Osteoblast (primary cell): ENCODE measurements around the gene LCT. TPM values are rescaled to one million over a fixed set of nuclear protein-coding genes. Genes with fewer than 3 reads are reported as not detected.

ENCODE experiments used
- DNase-seq: peaks from one replicate; pipeline ENCODE4 v3.0.0; 2011; ENCODE audit warnings: low spot score, mixed read lengths; ENCODE audit not compliant: insufficient read length; ENCODE audit errors: missing footprints
- H2AFZ ChIP-seq: 2 replicates; pipeline ENCODE4 v1.6.0; 2011; ENCODE audit warnings: mild to moderate bottlenecking, low read length
- H3K27ac ChIP-seq: 2 replicates; pipeline ENCODE4 v1.5.1; 2011; ENCODE audit warnings: mild to moderate bottlenecking, low read depth, low read length, moderate library complexity
- H3K27me3 ChIP-seq: 2 replicates; pipeline ENCODE4 v1.6.0; 2012; ENCODE audit warnings: mild to moderate bottlenecking, control low read depth, inconsistent platforms, low read length, moderate library complexity; ENCODE audit not compliant: insufficient read depth
- H3K36me3 ChIP-seq: 2 replicates; pipeline ENCODE4 v1.5.1; 2011; ENCODE audit warnings: mild to moderate bottlenecking, low read length, control low read depth, moderate library complexity; ENCODE audit not compliant: insufficient read depth
- H3K4me1 ChIP-seq: 2 replicates; pipeline ENCODE4 v1.5.1; 2011; ENCODE audit warnings: mild to moderate bottlenecking, low read length, control low read depth, moderate library complexity; ENCODE audit not compliant: insufficient read depth
- H3K4me2 ChIP-seq: 2 replicates; pipeline ENCODE4 v1.6.0; 2011; ENCODE audit warnings: mild to moderate bottlenecking, low read length; ENCODE audit not compliant: insufficient read depth
- H3K4me3 ChIP-seq: fragments of 200-600 bp; sonication (generic); 3 replicates; pipeline ENCODE4 v1.5.1; 2012; ENCODE audit warnings: mild to moderate bottlenecking, low read length, inconsistent platforms; ENCODE audit not compliant: insufficient read depth
- H3K79me2 ChIP-seq: 2 replicates; pipeline ENCODE4 v1.6.0; 2012; ENCODE audit warnings: mild to moderate bottlenecking, low read length, control low read depth, inconsistent platforms; ENCODE audit not compliant: insufficient read depth
- H3K9me3 ChIP-seq: 2 replicates; pipeline ENCODE4 v1.5.1; 2011; ENCODE audit warnings: low read depth, low read length, control low read depth
- H4K20me1 ChIP-seq: 2 replicates; pipeline ENCODE4 v1.6.0; 2012; ENCODE audit warnings: mild to moderate bottlenecking, low read length, control low read depth; ENCODE audit not compliant: insufficient read depth
- total RNA-seq: library from RNA; depleted of rRNA; stranded (reverse); fragments of >200 nt; gene quantifications from 2 replicates; pipeline ENCODE4 v1.2.3, GENCODE V29; 2012
- TF ChIP-seq, protein P1 (sequence below): IDR thresholded peaks from 2 replicates; pipeline ENCODE4 v1.5.1; 2011; ENCODE audit warnings: mild to moderate bottlenecking, low read depth, low read length, moderate library complexity; ENCODE audit errors: extremely low read depth

Gene LCT
- total RNA-seq, 1 donor = under 0.01 TPM

DNA sequence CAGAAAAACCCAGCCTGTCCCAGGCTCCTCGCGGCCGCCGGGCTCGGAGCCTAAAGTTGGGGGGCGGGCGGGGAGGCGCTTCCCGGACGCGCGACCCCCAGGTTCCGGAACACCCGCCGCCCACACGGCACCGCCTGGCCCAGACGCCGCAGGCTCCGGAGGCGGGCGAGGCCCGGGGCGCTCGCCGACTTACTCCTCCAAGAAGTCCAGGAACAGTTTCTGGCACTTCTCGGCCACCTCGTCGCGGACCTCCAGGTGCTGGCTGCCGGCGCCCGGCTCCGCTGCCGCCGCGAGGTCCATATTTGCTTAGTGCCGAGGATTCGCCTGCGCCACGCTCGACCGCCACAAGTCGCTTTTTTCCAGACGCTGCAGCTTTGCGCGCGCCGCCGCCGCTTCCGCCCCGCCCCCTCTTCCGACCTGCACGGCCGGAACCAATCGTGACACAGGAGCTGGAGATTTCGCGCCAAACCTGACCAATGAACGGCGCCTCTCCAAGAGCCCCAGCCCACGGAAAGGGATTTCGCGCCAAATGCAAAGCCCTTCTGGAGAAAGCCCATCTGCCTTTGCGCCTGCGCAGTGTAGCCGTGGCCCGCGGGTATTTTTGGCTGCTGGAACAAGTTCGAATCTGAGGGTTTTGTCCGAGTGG lies 39.2 kb upstream of the LCT start, which contains the start of gene MCM6:
TSS of gene MCM6 (minus strand) at position 378 of the 646 bp plus-strand sequence. CDS start at position 300, 78 bp downstream.
- Histone ChIP-seq H2AFZ (peak within 1 kb of the TSS; percentile 88), H3K4me1 (peaks cover 23% of the 10 kb centered on the region), H3K79me2 (peaks cover 35% of the 10 kb centered on the region), H3K4me2 (peak within 1 kb of the TSS; percentile 98), H3K4me3 (peak within 1 kb of the TSS; percentile 88), H3K27me3 (no peaks in the 10 kb centered on the region), H4K20me1 (no peaks in the 10 kb centered on the region), H3K27ac (peak within 1 kb of the TSS; percentile 90), H3K9me3 (no peaks in the 10 kb centered on the region), H3K36me3 (peaks cover 5% of the 10 kb centered on the region)
- TF ChIP-seq, protein P1, sequence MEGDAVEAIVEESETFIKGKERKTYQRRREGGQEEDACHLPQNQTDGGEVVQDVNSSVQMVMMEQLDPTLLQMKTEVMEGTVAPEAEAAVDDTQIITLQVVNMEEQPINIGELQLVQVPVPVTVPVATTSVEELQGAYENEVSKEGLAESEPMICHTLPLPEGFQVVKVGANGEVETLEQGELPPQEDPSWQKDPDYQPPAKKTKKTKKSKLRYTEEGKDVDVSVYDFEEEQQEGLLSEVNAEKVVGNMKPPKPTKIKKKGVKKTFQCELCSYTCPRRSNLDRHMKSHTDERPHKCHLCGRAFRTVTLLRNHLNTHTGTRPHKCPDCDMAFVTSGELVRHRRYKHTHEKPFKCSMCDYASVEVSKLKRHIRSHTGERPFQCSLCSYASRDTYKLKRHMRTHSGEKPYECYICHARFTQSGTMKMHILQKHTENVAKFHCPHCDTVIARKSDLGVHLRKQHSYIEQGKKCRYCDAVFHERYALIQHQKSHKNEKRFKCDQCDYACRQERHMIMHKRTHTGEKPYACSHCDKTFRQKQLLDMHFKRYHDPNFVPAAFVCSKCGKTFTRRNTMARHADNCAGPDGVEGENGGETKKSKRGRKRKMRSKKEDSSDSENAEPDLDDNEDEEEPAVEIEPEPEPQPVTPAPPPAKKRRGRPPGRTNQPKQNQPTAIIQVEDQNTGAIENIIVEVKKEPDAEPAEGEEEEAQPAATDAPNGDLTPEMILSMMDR = no peak
- DNase-seq = peak; percentile 99

DNA sequence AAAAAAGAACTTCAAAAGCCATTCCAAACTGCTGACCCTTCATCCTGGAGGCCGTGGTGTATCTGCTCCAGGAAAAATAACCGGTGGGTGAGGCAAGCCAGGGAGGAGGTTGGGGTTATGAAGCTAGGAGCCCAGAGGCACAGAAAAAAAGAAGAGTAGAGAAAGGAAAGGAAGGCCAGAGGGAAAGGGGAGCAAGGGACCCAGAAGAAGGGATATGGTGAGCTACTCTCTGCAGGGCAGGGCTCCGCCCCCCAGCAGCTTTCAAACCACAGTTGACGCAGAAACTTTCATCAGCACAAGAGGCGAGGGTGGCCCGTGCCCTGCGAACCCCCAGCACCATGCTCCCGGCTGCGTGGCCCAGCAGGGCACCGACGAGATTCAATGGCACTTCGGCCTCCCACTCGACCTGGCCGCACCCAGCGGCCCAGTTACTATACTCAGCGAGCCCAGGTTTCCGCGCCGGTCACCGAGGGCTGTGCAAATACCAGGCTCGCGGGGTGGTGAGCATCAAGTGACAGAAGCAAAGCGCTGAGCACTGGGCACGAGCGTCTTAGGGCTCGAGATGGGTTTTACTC lies 38.6 kb upstream of the LCT start:
- no peaks in the 10 kb centered on the region for H3K9me3 ChIP-seq
- peaks cover 23% of the 10 kb centered on the region for H3K4me1 ChIP-seq
- peak overlapping the region; percentile 88 for H3K4me3 ChIP-seq
- H3K4me2 ChIP-seq = peak overlapping the region; percentile 98
- peak overlapping the region; percentile 90 for H3K27ac ChIP-seq
- peaks cover 35% of the 10 kb centered on the region for H3K79me2 ChIP-seq
- peak overlapping the region; percentile 88 for H2AFZ ChIP-seq
- DNase-seq = peak; percentile 94
- TF ChIP-seq, protein P1 = no peak
- H4K20me1 ChIP-seq = no peaks in the 10 kb centered on the region
- no peaks in the 10 kb centered on the region for H3K27me3 ChIP-seq
- peaks cover 5% of the 10 kb centered on the region for H3K36me3 ChIP-seq

DNA sequence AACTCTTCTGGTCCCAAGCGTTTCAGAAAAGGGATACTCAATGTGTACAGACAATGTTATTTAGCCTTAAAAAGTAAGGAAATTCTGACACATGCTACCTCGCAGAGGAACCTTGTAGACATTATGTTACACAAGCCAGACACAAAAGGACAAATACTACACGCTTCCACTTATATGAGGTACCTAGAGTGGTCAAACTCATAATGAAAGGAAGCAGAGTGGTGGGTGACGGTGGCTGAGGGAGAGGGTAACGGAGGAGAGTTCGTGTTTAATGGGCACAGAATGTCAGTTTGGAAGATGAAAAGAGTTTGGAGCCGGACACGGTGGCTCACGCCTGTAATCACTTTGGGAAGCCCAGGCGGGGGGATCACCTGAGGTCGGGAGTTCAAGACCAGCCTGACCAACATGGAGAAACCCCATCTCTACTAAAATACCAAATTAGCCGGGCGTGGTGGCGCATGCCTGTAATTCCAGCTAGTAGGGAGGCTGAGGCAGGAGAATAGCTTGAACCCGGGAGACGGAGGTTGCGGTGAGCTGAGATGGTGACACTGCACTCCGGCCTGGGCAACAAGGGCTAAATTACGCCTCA lies 37.9 kb upstream of the LCT start:
- Histone ChIP-seq H3K36me3 (peaks cover 5% of the 10 kb centered on the region), H3K9me3 (no peaks in the 10 kb centered on the region), H4K20me1 (no peaks in the 10 kb centered on the region), H2AFZ (peak overlapping the region; percentile 88), H3K4me3 (peak overlapping the region; percentile 88), H3K27ac (peak overlapping the region; percentile 90), H3K4me2 (peak overlapping the region; percentile 98), H3K27me3 (no peaks in the 10 kb centered on the region), H3K79me2 (peaks cover 35% of the 10 kb centered on the region), H3K4me1 (peaks cover 23% of the 10 kb centered on the region)
- TF ChIP-seq, protein P1 = no peak
- no peak for DNase-seq

DNA sequence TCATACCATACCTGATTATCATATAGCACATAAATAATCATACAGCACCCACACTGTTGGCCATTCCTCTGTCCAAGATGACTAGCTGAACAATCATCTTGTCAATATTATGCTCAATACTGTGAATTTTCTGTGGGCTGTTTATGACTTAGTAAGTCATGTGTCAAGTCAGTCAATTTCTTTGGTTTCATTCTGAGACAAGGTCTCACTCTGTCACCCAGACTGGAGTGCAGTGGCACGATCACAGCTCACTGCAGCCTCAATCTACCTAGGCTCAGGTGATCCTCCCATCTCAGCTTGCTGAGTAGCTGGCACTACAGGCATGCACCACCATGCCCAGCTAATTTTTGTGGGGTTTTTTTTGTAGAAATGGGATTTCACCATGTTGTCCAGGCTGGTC lies 33.6 kb upstream of the LCT start:
- Histone ChIP-seq H3K27ac (no peak overlapping the region), H3K79me2 (peaks cover 31% of the 10 kb centered on the region), H3K9me3 (no peaks in the 10 kb centered on the region), H3K36me3 (peaks cover 28% of the 10 kb centered on the region), H3K4me1 (peaks cover 21% of the 10 kb centered on the region), H3K4me2 (no peak overlapping the region), H4K20me1 (no peaks in the 10 kb centered on the region), H3K27me3 (no peaks in the 10 kb centered on the region), H3K4me3 (no peak overlapping the region), H2AFZ (no peak overlapping the region)
- DNase-seq = no peak
- TF ChIP-seq, protein P1 = no peak
